Vagina (tissue), 2 donors: ENCODE measurements around the gene TEAD4.

Experiments
- CTCF ChIP-seq, 3 experiments: fragments of 450-650 bp in 2 of 3; fragments of 200-600 bp in 1 of 3; sonication (generic) in 1 of 3; IDR thresholded peaks; one replicate each; pipeline ENCODE4 v1.5.1; 2017 to 2019; ENCODE audit warnings: antibody characterized with exemption in 3 of 3, mild to moderate bottlenecking in 2 of 3, moderate library complexity in 2 of 3
- POLR2A ChIP-seq, 2 donors: fragments of 450-650 bp; IDR thresholded peaks; one replicate each; pipeline ENCODE4 v1.6.1; 2017; ENCODE audit warnings: antibody characterized with exemption in 2 of 2, mild to moderate bottlenecking in 2 of 2, moderate library complexity in 2 of 2
- POLR2AphosphoS5 ChIP-seq, 2 donors: sonication (generic); formaldehyde crosslinking; IDR thresholded peaks; one replicate each; pipeline ENCODE4 v1.9.0; 2017; ENCODE audit warnings: antibody characterized with exemption in 2 of 2, mild to moderate bottlenecking in 2 of 2, low read depth in 1 of 2; ENCODE audit not compliant: insufficient read depth in 1 of 2

- TF ChIP-seq CTCF (IDR thresholded peaks at IDR 0.05), result peak; percentile 16 to 44 (median 23)
- TF ChIP-seq POLR2A (IDR thresholded peaks at IDR 0.05), result no peak
- TF ChIP-seq POLR2AphosphoS5 (IDR thresholded peaks at IDR 0.05; ENCODE audit: insufficient read depth in 1 of 2, low read depth in 1 of 2), result no peak
Observed at GRCh38 chr12:3041558-3042164, 82.5 kb downstream of the TEAD4 start.
